ENCODE measurements around the gene CASS4.

- no peak for TF ChIP-seq CTCF (IDR thresholded peaks at IDR 0.05)
- TF ChIP-seq POLR2A (IDR thresholded peaks at IDR 0.05) = no peak
Measured at GRCh38 chr20:56443654-56444540, 31.8 kb downstream of the CASS4 start.
